Panc1 (cell line): ENCODE measurements around the gene CISD2. TPM values are rescaled to one million over a fixed set of nuclear protein-coding genes. Genes with fewer than 3 reads are reported as not detected.
A peak's percentile ranks its signal among the peaks of the same experiment; 100 is the strongest.

ENCODE experiments used
- ATAC-seq: fragments of 200-7000 bp; cut with Tn5 transposase; 2 replicates; pipeline ENCODE4 v1.9.1; 2020; ENCODE audit warnings: mild to moderate bottlenecking, moderate library complexity
- BruUV-seq: library from RNA; stranded (reverse); fragments of 400-500 nt; replicated peaks from 2 replicates; lab custom pipeline; 2021; lab: Mats Ljungman, UMichigan
- CTCF ChIA-PET: fragments of 300-600 bp; sonication (Branson Sonifier 250); formaldehyde crosslinking; loops from one replicate; lab custom pipeline; 2022; ENCODE audit warnings: antibody characterized with exemption; lab: Charles Lee
- POLR2A ChIA-PET: fragments of 300-600 bp; sonication (Branson Sonifier 250); formaldehyde crosslinking; loops from one replicate; lab custom pipeline; 2022; ENCODE audit warnings: antibody characterized with exemption; lab: Charles Lee
- DNase-seq: peaks from one replicate; pipeline ENCODE4 v3.0.0-alpha.2; 2010; ENCODE audit warnings: low read depth, low spot score
- H3K27ac ChIP-seq: 2 replicates; pipeline ENCODE4 v1.5.1; 2011; ENCODE audit warnings: mild to moderate bottlenecking, low read length, inconsistent platforms
- H3K27me3 ChIP-seq: fragments of 200-500 bp; sonication (Bioruptor generic); 2 replicates; pipeline ENCODE4 v1.6.0; 2014; ENCODE audit warnings: low read length, inconsistent platforms; ENCODE audit not compliant: control insufficient read depth, insufficient read depth
- H3K36me3 ChIP-seq: fragments of 200-500 bp; sonication (Bioruptor generic); 2 replicates; pipeline ENCODE4 v1.5.1; 2014; ENCODE audit warnings: inconsistent platforms, mild to moderate bottlenecking, low read length, moderate library complexity; ENCODE audit not compliant: control insufficient read depth, insufficient read depth
- H3K4me1 ChIP-seq: 2 replicates; pipeline ENCODE4 v1.5.1; 2011; ENCODE audit warnings: inconsistent platforms, mild to moderate bottlenecking, low read length, moderate library complexity; ENCODE audit not compliant: control insufficient read depth, insufficient read depth
- H3K4me3 ChIP-seq, 2 experiments: 2 replicates each; pipeline ENCODE4 v1.5.1; 2011 to 2012; ENCODE audit warnings: low read depth in 2 of 2, low read length in 2 of 2, mild to moderate bottlenecking in 2 of 2, inconsistent platforms in 1 of 2, moderate library complexity in 1 of 2
- H3K9me3 ChIP-seq: fragments of 200-500 bp; sonication (Bioruptor generic); 2 replicates; pipeline ENCODE4 v1.5.1; 2014; ENCODE audit warnings: low read depth, mild to moderate bottlenecking, inconsistent platforms, low read length, moderate library complexity; ENCODE audit not compliant: control insufficient read depth, insufficient read depth
- CTCF ChIP-seq: fragments of 450-650 bp; IDR thresholded peaks from 2 replicates; pipeline ENCODE4 v1.5.1; 2017; ENCODE audit warnings: mild to moderate bottlenecking
- POLR2AphosphoS5 ChIP-seq: IDR thresholded peaks from 2 replicates; pipeline ENCODE4 v1.6.1; 2012; ENCODE audit warnings: mild to moderate bottlenecking, low read depth, low read length, moderate library complexity
- REST ChIP-seq, 2 experiments: IDR thresholded peaks; 2 replicates each; pipeline ENCODE4 v1.6.1; 2011 to 2012; ENCODE audit warnings: low read depth in 2 of 2, control low read depth in 1 of 2, low read length in 1 of 2, mild to moderate bottlenecking in 1 of 2, moderate library complexity in 1 of 2; ENCODE audit not compliant: insufficient read depth in 1 of 2
- SIN3A ChIP-seq: IDR thresholded peaks from 2 replicates; pipeline ENCODE4 v1.6.1; 2012; ENCODE audit warnings: low read depth, mild to moderate bottlenecking, low read length, moderate library complexity, borderline replicate concordance; ENCODE audit not compliant: insufficient read depth
- TCF7L2 ChIP-seq: IDR thresholded peaks from 2 replicates; pipeline ENCODE4 v1.6.1; 2011; ENCODE audit warnings: mild to moderate bottlenecking, low read depth, low read length, inconsistent platforms
- in situ Hi-C: cut with HindIII; loops from 2 replicates; pipeline ENCODE4 v1.10.0; 2016; ENCODE audit warnings: low sequenced_read_pairs, low pct_unique_long_range_greater_than_20kb
- intact Hi-C: fragments of 100-400 bp; cut with micrococcal nuclease; formaldehyde crosslinking; loops from one replicate; pipeline ENCODE4 v1.10.0; 2022; ENCODE audit not compliant: unreplicated experiment
- total RNA-seq: library from RNA; stranded (reverse); gene quantifications from one replicate; pipeline ENCODE4 v1.2.1, GENCODE V29; 2021; ENCODE audit not compliant: unreplicated experiment

CISD2 gene
- total RNA-seq, 1 experiment from 2014 or later, result 39.0 TPM

GRCh38 chr4:102819588-102820365 lies 49.0 kb upstream of the CISD2 start:
- H3K4me1 ChIP-seq, result peaks cover 65% of the 10 kb centered on the region
- H3K4me3 ChIP-seq, result no peak overlapping the region
- no peaks in the 10 kb centered on the region for H3K9me3 ChIP-seq
- intact Hi-C loops (loop anchor here (10.0 kb wide), 1 partner anchor 265 kb away; no protein-coding TSS in a partner anchor), in situ Hi-C loops (no loop called here)
- H3K27me3 ChIP-seq, result no peaks in the 10 kb centered on the region
- ATAC-seq, result no peak
- H3K36me3 ChIP-seq, result peaks cover 6% of the 10 kb centered on the region
- no peak overlapping the region for H3K27ac ChIP-seq
- BruUV-seq, result no TSS peak
- no peak for DNase-seq
- CTCF ChIA-PET, result no interaction called here
- POLR2A ChIA-PET, result interaction anchor here (1.0 kb wide), 1 partner anchor 49 kb away, joined by 3 read pairs; the partner anchor contains the start of gene CISD2
- TF ChIP-seq TCF7L2, result no peak
- TF ChIP-seq SIN3A, result no peak
- no peak for TF ChIP-seq POLR2AphosphoS5
- TF ChIP-seq REST (IDR thresholded peaks at IDR 0.05; ENCODE audit: insufficient read depth in 1 of 2, low read depth in 2 of 2, low read length in 1 of 2), result no peak
- TF ChIP-seq CTCF, result no peak

GRCh38 chr4:102823464-102823863 lies 45.3 kb upstream of the CISD2 start:
- Histone ChIP-seq H3K27me3 (no peaks in the 10 kb centered on the region), H3K36me3 (peaks cover 23% of the 10 kb centered on the region), H3K9me3 (no peaks in the 10 kb centered on the region), H3K27ac (peak overlapping the region; percentile 57; the same call in 1 of the 2 replicates), H3K4me3 (peak overlapping the region; percentile 48 to 96), H3K4me1 (peaks cover 47% of the 10 kb centered on the region)
- TF ChIP-seq REST (IDR thresholded peaks at IDR 0.05; ENCODE audit: insufficient read depth in 1 of 2, low read depth in 2 of 2, low read length in 1 of 2) (no peak), CTCF (no peak), SIN3A (no peak), POLR2AphosphoS5 (no peak), TCF7L2 (no peak)
- no TSS peak for BruUV-seq
- no peak for ATAC-seq
- in situ Hi-C loops, result no loop called here
- no peak for DNase-seq
- intact Hi-C loops, result no loop called here
- POLR2A ChIA-PET, result interaction anchor here (0.6 kb wide), 1 partner anchor 237 kb away, joined by 10 read pairs; no protein-coding TSS in a partner anchor
- CTCF ChIA-PET, result no interaction called here
